ENCODE results near the gene DDX42. TPM values are rescaled to one million over a fixed set of nuclear protein-coding genes. Genes with fewer than 3 reads are reported as not detected.

The DDX42 gene
- total and polyA plus RNA-seq, 9 of the 15 experiments (the other 6 are each of a cell fraction or from before 2014, with no cell fraction given) = 16.5 to 149 (median 87.6) TPM

DNA sequence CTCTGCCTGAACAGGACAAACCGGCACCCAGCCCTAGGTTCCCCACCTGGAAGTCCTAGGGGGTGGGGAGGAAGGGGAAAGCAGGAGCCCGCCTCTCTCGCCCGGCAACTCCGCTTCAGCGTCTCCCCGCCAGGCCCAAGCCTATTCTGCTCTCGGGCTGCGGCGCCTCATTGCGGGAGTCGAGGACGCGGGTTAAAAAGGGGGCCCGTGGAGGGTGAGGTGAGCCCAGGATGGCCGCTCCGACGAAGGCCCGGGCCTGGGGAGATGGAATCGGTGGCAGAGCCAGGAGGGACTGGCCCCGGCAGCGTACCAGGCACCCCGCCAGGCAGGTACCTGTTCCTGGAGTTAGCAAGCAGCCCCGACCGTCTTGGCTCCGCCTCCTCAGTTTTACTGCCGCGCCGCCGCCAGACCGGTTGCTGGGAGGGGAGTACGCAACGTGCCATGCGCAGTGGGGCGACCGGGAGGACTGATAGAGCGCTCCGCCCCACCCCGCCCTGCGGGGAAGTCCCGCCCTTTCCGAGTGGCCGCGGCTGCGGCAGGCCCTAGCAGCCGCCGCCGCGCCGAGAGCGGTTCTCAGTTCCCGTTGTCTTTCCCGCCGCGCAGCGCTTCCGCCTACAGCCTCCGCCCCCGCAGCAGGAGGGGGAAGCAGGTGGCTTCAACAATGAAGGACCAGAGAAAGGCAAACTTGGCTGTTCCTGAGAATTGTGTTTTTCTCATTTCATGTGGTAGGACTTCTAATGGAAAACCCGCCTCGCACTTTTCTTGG is 32.4 kb upstream of the DDX42 start, which contains the start of gene STRADA (continued):
- TF ChIP-seq RBFOX2 (IDR thresholded peaks at IDR 0.05; ENCODE audit: low read depth, low read length) (peak; percentile 92), CBX5 (IDR thresholded peaks at IDR 0.05; ENCODE audit: borderline replicate concordance, low read depth) (peak; percentile 39; the same call in 1 of the 2 replicates), ZNF133 (CRISPR knock-in tag; IDR thresholded peaks at IDR 0.05) (no peak), BMI1 (IDR thresholded peaks at IDR 0.05; ENCODE audit: low read length) (no peak), RBM39 (optimal IDR thresholded peaks at IDR 0.05; ENCODE audit: low read depth, low read length) (peak; percentile 89), MTF1 (CRISPR knock-in tag; IDR thresholded peaks at IDR 0.05; ENCODE audit: borderline replicate concordance) (no peak), TCFL5 (CRISPR knock-in tag; conservative IDR thresholded peaks at IDR 0.05) (no peak), HEY1 (CRISPR knock-in tag; IDR thresholded peaks at IDR 0.05; ENCODE audit: borderline replicate concordance) (0 out of 2 replicates have a peak, but pooled peaks have one; percentile 14), ZNF583 (CRISPR knock-in tag; IDR thresholded peaks at IDR 0.05) (no peak), EGR1 (conservative IDR thresholded peaks at IDR 0.05) (peak; percentile 99), RFX1 (IDR thresholded peaks at IDR 0.05) (peak; percentile 54; the same call in 1 of the 2 replicates), TSC22D4 (tag; IDR thresholded peaks at IDR 0.05) (no peak), ATF7 (IDR thresholded peaks at IDR 0.05) (peak; percentile 67; the same call in 1 of the 2 replicates), SMAD3 (CRISPR knock-in tag; conservative IDR thresholded peaks at IDR 0.05) (0 out of 2 replicates have a peak, but pooled peaks have one; percentile 49), ASH1L (IDR thresholded peaks at IDR 0.05; ENCODE audit: borderline replicate concordance, low read depth, partially characterized antibody) (peak; percentile 17), ZNF12 (CRISPR knock-in tag; IDR thresholded peaks at IDR 0.05) (0 out of 2 replicates have a peak, but pooled peaks have one; percentile 30)
- TF ChIP-seq, protein P1, sequence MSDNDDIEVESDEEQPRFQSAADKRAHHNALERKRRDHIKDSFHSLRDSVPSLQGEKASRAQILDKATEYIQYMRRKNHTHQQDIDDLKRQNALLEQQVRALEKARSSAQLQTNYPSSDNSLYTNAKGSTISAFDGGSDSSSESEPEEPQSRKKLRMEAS (CRISPR knock-in tag; IDR thresholded peaks at IDR 0.05) = peak; percentile 81
- TF ChIP-seq, protein P2, sequence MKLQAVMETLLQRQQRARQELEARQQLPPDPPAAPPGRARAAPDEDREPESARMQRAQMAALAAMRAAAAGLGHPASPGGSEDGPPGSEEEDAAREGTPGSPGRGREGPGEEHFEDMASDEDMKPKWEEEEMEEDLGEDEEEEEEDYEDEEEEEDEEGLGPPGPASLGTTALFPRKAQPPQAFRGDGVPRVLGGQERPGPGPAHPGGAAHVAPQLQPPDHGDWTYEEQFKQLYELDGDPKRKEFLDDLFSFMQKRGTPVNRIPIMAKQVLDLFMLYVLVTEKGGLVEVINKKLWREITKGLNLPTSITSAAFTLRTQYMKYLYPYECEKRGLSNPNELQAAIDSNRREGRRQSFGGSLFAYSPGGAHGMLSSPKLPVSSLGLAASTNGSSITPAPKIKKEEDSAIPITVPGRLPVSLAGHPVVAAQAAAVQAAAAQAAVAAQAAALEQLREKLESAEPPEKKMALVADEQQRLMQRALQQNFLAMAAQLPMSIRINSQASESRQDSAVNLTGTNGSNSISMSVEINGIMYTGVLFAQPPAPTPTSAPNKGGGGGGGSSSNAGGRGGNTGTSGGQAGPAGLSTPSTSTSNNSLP (IDR thresholded peaks at IDR 0.05; ENCODE audit: borderline replicate concordance, low read depth, low read length) = no peak
- TF ChIP-seq, protein P3, sequence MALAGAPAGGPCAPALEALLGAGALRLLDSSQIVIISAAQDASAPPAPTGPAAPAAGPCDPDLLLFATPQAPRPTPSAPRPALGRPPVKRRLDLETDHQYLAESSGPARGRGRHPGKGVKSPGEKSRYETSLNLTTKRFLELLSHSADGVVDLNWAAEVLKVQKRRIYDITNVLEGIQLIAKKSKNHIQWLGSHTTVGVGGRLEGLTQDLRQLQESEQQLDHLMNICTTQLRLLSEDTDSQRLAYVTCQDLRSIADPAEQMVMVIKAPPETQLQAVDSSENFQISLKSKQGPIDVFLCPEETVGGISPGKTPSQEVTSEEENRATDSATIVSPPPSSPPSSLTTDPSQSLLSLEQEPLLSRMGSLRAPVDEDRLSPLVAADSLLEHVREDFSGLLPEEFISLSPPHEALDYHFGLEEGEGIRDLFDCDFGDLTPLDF (CRISPR knock-in tag; IDR thresholded peaks at IDR 0.05) = peak; percentile 93
- TF ChIP-seq, protein P4, sequence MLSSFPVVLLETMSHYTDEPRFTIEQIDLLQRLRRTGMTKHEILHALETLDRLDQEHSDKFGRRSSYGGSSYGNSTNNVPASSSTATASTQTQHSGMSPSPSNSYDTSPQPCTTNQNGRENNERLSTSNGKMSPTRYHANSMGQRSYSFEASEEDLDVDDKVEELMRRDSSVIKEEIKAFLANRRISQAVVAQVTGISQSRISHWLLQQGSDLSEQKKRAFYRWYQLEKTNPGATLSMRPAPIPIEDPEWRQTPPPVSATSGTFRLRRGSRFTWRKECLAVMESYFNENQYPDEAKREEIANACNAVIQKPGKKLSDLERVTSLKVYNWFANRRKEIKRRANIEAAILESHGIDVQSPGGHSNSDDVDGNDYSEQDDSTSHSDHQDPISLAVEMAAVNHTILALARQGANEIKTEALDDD (IDR thresholded peaks at IDR 0.05) = 0 out of 2 replicates have a peak, but pooled peaks have one; percentile 5
- TF ChIP-seq, protein P5, sequence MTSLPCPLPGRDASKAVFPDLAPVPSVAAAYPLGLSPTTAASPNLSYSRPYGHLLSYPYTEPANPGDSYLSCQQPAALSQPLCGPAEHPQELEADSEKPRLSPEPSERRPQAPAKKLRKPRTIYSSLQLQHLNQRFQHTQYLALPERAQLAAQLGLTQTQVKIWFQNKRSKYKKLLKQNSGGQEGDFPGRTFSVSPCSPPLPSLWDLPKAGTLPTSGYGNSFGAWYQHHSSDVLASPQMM (CRISPR knock-in tag; IDR thresholded peaks at IDR 0.05) = no peak
